Fibroblast of pulmonary artery (primary cell): ENCODE results near the gene ATP2B2.

Experiments used
- DNase-seq: peaks from one replicate; pipeline ENCODE4 v3.0.0-alpha.2; 2010; ENCODE audit warnings: low read depth
- H3K4me3 ChIP-seq: replicated peaks from 2 replicates; pipeline ENCODE4 v1.5.1; 2011; ENCODE audit warnings: low read depth, mild to moderate bottlenecking, control low read depth, low read length, moderate library complexity
- TF ChIP-seq, protein P1 (sequence below): IDR thresholded peaks from 2 replicates; pipeline ENCODE4 v1.5.1; 2011; ENCODE audit warnings: mild to moderate bottlenecking, control low read depth, low read length, inconsistent platforms; ENCODE audit errors: missing control alignments

ATP2B2 gene

DNA sequence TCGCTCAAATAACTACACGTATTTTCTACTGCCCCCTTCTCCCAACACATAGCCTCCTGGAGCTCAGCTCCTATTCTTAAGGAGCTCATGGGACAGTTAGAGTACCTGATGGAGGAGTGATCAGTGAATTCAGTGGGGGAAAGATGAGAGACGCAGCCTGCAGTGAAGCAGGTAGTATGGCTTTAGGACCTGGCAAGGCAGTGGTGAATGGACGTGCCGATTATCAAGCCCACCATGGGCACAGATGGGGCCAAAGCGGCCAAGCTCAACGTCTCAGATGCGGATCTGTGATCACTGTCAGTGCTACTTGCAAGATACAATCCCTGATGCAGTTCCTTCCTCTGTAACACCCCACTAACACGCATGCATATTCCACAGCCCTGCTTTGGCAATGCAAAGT, 45.8 kb upstream of the ATP2B2 start:
- TF ChIP-seq, protein P1, sequence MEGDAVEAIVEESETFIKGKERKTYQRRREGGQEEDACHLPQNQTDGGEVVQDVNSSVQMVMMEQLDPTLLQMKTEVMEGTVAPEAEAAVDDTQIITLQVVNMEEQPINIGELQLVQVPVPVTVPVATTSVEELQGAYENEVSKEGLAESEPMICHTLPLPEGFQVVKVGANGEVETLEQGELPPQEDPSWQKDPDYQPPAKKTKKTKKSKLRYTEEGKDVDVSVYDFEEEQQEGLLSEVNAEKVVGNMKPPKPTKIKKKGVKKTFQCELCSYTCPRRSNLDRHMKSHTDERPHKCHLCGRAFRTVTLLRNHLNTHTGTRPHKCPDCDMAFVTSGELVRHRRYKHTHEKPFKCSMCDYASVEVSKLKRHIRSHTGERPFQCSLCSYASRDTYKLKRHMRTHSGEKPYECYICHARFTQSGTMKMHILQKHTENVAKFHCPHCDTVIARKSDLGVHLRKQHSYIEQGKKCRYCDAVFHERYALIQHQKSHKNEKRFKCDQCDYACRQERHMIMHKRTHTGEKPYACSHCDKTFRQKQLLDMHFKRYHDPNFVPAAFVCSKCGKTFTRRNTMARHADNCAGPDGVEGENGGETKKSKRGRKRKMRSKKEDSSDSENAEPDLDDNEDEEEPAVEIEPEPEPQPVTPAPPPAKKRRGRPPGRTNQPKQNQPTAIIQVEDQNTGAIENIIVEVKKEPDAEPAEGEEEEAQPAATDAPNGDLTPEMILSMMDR: no peak
- no peak for DNase-seq
- no peak overlapping the region for H3K4me3 ChIP-seq

- no peak for DNase-seq
- TF ChIP-seq, protein P1: no peak
- H3K4me3 ChIP-seq: no peak overlapping the region
Measured at GRCh38 chr3:10550705-10551104, 45.3 kb upstream of the ATP2B2 start.

GRCh38 chr3:10549617-10550230, 44.3 kb upstream of the ATP2B2 start:
- TF ChIP-seq, protein P1: no peak
- no peak for DNase-seq
- H3K4me3 ChIP-seq: no peak overlapping the region

- DNase-seq: no peak
- TF ChIP-seq, protein P1: no peak
- H3K4me3 ChIP-seq: no peak overlapping the region
Measured at GRCh38 chr3:10548992-10549391, 43.6 kb upstream of the ATP2B2 start.

GRCh38 chr3:10547841-10548783, 42.7 kb upstream of the ATP2B2 start:
- DNase-seq: no peak
- TF ChIP-seq, protein P1: no peak
- no peak overlapping the region for H3K4me3 ChIP-seq

DNA sequence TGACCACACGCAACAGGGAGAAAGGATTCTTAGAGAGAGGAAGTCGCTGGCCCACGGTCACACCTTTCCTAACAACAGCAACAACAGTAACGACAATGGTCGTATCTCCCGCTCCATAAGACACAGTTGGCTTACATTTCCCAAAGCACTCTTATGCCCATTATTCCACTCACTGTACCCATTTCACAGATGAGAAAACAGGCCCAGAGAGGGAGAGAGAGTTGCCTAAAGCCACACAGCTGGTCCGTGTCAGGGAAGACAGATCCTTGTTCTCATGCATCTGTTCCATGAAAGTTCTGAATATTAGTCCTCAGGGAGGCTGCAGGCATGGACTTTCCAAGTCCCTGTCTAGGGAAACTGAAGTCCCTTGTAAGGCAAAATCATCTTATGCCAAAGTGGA, 42.0 kb upstream of the ATP2B2 start:
- TF ChIP-seq, protein P1: no peak
- no peak for DNase-seq

GRCh38 chr3:10546820-10547263, 41.5 kb upstream of the ATP2B2 start:
- no peak for DNase-seq
- TF ChIP-seq, protein P1: no peak
- no peak overlapping the region for H3K4me3 ChIP-seq

More for the DNA sequence above, 42.0 kb upstream of the ATP2B2 start:
- no peak overlapping the region for H3K4me3 ChIP-seq
